DMS 273 (cell line): Measurements from ENCODE around the gene DNAH1.

ENCODE experiments used
- DNase-seq: peaks from one replicate; lab custom pipeline; 2025; ENCODE audit not compliant: unreplicated experiment; lab: John Stamatoyannopoulos, UW

DNAH1 gene

DNA sequence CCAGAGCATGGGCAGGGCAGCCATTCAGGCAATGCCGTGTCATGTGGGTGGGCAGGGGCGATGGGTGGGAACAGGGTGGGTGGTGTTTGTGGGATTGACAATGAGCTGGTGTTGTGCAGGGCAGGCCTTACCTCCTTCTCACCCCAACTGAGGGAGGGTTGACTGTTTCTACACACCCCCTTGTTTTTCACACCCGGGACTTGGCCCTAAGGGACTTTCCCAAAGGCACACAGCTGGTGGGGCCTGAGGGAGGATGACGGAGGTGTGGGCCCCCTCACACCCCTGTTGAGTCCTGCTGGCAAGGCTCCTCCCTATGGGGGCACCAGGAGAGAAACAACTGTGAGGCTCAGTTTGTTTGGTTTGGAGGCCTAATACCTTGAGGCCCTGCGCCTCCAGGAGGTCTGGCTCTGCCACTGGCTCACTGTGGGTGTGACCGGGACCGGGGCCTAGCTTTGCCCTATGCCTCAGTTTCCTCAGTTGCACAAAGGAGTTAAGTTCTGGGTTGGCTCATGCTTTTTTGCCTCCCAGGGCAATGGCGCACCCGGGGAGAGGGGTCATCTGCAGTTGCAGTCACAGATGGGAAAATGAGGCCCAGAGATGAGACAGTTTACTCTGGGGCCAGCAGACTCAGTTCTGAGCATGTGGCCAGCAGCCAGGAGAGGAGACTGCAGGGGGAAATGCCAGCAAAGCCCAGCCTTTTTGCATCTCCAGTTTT lies 5.1 kb upstream of the DNAH1 start:
- DNase-seq: no peak

DNA sequence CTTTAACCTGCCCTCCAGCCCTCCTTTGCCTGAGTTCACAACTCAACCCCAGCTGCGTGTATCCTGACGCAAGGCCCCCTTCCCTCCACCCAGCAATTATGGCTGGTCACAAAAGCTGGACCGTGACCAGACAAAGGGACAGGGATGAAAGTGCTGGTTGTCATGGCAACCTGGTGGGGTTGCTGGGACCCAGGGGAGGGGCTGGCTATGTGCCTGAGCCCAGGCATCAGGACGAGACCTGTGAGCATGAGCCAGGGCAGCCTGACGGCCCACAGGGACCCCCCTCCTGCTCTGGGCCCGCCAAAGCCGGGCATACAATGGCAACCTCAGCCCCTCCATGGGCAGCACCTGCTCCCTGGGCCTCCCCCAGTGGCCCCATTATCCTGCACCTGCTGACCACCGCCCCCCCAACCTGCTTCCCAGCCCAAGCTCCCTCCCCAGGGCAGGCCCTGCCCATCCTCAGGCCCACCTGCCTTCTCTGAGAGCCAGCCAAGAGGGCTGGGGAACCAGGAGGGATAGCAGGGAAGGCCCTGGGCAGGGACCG lies 4.5 kb upstream of the DNAH1 start:
- peak; percentile 33 for DNase-seq

DNA sequence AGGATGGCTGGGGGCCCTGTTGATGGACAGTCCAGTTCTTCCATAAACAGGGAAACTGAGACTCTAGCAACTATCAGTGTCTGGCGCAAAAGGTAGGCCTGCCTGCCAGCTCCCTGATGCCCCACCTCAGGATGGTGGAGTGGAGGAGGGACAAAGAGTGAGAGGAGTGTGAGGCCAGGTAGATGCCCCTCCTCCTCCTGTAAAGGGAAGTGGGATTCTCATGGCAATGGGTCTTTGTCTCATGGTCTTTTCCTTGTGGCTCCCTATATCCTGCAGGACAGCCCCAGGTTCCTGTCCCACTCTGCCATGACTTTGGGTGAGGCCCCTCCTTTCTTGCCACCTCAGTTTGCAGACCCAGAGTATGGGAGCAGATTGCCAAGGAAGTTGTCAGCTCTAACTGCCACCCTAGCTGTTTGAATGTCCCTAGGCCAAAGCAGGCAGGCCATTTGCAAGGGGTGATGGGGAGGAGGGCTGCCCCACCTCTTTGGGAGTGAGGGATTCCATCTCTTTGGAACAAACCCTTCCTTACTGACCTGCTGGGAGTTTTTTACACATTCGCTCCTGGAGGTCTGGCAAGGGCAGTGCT lies 2.8 kb upstream of the DNAH1 start:
- DNase-seq: no peak

DNA sequence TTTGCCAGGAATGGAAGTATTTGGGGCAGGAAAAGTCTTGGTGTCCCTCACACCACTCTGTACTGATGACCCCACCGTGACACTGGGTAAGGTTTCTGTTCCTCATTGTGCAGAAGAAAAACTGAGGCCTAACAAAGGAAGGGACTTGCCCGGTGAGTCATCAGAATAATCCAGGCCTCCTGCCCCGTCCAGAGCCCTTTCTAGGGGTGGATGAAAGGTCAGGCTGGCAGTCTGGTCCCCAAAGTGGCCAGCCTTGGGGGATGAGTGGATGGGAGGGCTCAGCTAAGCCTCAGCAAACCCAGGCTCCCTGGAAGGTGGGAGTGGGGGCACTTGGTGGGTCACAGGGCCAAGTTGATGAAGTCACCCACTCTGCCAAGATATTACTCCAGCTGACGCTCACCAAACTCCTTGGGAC lies 2.3 kb upstream of the DNAH1 start:
- DNase-seq: peak; percentile 15

DNA sequence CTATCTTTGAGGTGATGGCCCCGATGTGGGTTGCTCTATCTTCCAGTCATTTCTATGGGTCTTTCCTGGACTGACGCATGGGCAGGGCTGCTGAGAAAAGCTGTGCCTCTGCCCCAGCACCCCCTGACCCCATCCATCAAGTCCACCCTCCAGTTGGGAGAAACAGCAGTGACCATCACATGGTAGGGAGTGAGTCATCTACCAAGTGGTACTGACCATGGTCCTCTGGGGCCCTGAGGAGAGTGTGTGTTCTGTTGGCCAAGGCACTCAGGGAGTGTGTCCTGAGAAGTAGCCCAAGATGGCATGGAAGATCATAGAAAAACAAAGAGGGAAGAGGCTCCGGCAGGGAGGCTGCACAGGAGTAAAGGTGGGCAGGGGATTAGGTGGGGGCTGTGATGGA lies 1.6 kb upstream of the DNAH1 start:
- DNase-seq: no peak

DNA sequence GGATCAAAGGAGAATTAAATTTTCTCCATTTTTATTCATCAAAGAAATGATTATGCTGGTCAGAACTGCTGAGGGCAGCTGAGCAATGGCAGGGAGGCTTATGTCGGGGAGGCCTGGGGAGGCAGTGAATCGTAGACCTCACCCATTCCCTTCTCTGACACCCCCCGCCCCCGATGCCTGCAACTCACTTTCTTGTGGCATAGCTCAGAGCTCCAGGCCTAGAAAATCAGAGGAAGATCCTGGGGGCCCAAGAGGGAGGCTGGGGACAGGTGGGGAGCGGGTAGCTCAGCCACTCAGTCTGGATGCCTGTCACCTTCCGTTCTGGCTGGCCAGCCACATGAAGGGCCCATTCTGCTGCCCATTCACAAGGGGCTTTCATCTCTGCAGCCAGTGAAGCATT lies 1.1 kb upstream of the DNAH1 start:
- DNase-seq: no peak

DNA sequence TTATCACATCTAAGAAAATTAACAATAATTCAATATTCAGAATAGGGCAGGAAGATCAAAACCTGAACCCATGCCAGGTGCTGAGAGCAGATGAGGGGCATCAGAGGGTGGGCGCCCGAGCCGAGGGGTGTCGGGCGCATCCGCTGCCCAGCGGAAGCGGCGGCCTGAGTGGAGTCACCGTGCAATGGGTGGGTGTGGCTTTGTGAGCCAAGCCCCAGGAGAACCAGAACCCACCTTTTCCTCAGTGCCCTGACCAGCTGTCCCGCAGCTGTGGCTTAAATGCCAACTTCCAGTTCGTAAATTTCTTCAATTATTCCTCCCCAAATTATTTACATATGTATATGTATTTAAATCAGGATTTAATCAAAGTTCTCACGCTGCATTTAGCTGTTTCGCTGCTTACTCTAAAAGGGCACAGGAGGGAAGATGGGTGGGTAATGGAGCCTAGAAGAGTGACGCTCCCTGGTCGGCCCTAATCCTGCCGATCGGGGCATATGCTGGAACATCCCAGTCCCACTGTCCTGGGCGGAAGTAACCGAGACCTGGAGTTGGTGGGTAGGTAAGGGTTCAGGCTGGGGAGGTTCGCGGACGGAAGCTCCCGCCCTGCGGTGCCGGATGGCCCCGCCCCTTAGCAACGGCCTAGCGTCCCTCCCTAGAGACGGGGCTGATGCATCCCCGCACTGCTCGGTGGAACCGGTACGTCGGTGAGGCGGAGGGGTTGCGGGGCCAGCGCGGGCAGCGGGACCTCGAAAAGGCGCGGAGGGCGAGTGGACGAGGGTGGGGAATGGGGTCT lies 1.3 kb downstream of the DNAH1 start:
- DNase-seq: no peak

DNA sequence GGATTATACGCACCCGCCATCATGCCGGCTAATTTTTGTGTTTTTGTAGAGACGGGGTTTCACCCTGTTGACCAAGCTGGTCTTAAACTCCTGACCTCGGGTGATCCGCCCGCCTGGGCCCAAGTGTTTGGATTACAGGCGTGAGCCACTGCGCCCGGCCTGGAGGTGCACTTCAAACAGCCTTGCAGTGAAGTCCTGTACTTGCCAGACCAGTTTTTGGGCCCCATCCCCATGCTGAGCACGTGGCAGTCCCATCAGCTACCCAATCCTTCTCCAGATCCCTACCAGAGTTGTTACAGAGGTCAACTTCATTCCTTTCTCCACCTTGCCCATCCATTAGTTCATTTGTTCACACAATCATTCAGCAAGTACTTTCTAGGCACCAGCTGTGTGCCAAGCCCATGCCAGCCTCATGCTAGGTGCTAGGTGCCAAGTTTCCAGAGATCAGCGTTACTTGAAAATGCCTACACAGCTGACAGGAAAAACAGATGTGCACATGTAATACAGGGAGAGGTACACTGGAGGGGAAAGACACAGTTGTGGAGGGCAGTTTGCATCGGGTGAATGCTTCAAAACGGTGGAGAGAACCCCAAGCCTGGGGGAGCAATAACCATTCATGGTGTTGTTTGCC lies 2.2 kb downstream of the DNAH1 start:
- peak; percentile 19 for DNase-seq

DNA sequence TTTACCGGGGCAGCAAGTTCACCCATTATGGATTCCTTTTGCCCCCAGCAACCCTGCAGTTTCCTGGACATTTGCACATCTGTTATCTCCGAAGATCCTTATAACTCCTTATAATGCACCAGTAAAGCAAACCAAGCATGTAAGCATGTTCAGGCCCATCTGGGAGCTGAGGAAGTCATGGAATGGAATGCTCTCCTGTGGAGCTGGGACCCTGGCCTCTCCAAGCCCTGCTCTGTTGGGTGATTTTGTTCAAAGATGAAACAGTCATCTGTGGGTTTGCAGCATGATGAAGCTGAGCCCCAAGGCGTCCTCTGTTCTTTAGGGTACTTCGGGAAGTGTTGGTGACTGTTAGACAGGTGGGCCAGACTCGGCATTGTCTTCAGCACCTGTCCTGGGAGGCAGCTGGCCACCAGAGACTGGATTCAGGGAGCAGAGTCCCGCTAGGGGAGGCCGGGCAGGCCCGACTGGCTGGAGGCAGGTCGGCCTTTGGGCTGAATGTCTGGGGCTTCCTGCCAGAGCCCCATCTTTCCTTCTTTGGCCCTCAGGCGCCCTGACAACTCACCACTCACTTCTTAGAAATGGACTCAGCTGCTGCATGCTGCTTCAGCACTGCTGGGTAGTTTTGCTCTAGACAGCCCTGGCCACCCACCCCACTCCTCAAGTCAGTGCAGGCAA lies 3.9 kb downstream of the DNAH1 start:
- DNase-seq: no peak

DNA sequence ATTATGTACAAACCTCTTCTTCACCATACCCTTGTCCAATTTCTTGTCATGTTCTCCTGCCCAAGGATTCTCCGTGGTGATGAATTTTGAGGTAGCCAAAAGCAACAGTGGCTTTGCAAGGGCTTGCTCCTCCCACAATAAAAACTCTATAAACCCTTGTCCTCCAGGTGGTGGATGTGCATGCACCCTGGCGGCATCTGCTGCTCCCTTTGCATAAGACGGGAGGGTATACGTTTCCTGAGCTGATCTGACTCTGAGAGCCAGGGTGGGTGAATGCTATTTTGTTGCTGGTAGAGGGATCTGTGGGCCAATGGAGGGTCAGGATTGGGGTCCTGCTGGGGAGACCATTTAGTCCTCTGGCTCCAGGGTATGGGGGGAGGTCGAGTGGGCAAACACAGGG lies 5.4 kb downstream of the DNAH1 start:
- DNase-seq: peak; percentile 19

DNA sequence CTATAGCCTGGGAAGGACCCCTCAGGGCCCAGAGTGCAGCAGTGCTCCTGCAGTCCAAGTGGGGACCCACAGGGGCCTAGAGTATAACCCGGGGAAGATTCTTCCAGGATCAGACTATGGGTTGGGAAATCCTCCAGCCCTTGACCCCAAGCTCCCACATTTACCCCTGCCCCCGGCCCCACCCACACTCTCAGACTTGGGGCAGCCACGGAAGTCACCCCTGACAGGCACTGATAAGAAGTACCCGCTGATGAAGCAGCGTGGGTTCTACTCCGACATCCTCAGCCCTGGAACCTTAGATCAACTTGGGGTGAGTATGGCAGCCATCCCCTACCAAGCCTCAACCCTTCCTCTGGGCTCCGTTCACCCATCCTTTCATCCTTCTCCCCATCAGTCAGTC lies 6.3 kb downstream of the DNAH1 start:
- DNase-seq: no peak

DNA sequence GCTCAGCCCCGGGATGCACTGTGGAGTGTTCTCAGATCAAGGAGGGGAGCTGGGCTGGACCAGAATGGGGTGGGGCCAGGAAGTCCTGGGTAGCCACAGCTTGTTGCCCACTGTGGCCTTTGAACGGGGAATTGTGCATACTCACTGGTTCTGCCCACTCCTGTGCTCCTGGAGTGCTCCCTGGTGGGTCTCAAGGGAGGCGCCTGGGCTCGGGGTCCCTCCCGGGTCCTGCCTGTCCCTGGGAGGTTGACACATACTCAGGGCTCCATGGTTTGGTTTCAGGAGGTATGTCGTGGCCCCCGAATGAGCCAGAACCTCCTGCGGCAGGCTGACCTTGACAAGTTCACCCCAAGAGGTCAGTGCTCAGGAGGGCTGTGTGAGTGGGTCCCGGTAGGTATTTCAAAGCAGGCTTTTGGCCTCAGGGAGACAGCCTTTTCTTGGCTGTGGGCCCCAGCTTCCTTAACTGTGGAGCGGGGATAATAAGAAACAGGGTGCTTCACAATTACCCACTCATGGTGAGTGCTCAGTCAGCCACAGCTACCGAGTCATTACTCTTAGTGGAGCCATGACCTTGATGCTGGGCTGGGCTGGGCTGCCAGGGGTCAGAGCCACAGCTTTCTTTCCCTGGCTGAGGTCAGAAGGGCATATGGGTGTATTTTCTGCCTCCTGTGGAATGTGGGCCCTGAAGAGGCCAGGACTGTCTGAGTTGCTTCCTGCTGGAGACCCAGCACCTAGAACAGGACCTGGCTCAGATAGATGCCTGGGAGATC lies 7.6 kb downstream of the DNAH1 start:
- no peak for DNase-seq

DNA sequence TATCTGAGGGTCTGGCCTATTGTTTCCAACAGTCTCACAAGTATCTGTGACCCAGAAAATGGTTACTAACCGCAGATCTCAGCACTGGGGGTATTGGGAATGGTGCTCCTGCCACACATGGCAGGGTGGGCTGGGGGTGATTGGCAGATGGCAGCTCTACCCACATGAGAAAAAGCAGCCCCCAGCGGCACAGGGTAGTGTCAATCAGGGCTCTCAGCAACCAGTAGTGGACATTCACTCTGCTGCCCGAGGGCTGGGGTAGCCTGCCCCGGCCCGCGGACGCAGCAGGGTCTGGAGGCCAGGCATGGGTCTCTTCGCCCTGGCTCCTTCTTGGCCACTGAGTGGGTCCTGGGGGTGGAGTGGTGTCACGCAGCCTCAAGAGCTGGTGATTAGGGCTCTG lies 8.6 kb downstream of the DNAH1 start:
- DNase-seq: no peak

DNA sequence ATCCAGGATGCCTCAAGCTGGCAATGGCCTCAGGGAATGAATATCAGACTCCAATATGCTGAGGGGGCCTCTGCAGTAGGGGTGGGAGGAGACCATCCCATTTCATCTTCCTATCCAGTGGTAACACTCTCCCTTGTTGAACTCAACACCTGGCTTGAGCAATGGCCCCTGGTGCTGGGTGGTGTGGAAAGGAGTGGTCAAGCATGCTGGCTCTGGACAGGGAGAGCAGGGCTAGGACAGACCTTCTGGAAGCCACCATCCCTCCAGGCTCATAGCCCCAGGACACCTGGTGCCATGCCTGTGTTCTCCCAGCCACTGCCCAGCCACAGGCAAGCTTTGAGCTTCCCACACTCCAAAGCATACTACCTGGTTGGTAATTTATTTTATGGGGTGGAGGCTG lies 9.6 kb downstream of the DNAH1 start:
- no peak for DNase-seq

DNA sequence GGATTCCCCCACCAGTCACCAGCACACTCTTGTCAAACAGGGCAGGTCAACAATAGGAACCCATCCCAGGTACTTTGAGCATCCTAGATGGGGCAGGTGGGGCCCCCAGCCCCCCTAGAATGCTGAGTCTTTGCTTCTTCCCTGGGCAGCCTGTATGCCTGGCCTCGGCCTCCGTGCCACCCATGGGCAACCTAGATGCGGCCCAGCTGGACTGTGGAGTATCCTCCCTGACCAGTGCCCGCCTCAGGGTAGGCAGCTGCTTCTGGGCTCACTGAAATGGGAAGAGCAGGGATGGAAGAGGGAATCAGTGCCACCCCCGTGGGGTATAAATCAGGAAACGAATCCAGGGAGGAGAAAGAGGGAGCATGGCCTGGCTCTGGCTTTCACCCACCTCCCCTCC lies 10.9 kb downstream of the DNAH1 start:
- DNase-seq: no peak

DNA sequence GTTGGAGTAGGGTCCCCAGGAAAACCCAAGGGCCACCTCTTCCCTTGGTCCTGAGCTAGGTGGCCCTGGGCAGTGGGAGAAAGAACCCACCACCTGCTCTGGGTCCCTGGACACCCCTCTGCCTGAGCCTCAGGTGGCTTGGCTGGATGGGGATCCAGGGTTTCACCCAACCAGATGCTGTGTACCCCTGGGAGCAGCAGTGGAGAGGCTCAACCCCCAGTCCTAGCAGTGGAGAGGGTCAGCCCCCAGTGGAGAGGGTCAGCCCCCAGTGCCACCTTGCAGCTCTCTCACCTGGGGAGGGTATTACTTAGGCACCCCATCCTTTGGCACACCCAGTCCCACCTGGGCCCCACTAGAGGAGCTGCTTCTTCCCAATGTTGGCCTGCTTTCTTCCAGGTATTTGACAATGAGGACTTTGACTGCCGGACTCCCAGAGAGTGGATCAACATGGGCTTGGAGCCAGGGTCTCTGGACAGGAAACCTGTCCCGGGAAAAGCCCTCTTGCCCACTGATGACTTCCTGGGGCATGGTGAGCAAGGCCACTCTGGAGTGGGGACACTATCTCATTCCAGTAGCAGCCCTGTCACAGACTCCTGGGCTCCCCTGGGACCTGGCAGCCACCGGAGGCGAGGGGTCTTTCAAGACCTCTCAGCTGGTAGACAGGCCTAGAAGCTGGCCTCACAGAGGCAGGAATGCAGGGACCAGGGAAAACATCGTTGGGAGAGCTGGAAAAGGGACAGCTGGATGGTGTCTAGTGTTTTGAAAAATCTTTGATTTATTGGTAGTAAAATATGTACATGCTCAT lies 11.6 kb downstream of the DNAH1 start:
- no peak for DNase-seq

DNA sequence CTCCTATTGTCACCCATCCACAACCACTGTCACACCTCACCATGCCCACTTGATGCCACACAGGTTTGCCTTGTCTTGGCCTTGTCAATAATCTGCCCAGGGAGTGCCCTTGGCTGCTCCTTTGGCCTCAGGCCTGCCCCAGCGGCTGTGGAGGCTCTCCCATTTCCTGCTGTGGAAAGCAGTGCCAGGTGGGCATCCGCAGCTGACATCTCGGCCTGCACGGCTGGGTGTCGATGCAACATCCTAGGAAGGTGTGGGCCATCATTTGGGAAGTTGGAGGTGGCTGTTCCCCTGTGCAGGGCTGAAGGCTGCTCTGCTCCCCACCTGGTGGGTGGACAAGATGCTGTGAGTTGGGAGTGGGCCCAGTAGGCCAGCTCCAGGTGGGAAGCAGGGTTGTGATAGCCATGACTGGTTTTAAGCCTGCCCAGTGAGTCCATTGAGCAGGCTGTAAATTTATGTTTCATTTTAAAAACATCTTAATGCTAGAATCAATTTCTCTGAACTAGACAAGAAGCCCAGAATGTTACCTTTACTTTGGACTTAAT lies 12.5 kb downstream of the DNAH1 start:
- no peak for DNase-seq

DNA sequence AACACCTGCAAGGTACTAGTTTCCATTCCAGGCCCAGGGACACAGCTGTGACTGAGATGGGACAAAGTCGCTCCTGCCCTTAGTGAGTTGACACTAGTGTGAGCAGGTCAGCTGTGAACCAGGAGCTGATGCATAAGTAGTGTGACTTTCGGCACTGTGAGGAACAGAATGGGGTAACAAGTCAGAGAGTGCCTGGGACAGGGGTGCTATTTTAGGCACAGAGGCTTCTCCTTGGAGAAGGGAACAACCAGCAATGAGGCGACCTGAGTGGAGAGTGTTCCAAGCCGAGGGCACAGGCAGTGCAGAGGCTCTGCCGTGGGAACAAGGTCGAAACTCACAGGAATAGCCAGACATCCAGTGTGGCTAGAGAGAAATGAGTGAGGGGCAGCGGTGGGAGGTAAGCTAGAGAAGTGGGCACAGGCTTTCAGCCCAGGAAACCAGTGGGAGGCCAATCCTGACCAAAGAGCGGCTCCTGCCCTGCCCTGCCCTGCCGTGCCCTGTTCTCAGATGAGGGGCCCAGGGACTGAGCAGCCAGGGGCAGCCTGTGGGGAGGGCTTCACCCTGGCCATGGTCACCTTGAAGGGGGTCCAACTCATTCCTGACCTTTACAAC lies 14.2 kb downstream of the DNAH1 start:
- DNase-seq: no peak

DNA sequence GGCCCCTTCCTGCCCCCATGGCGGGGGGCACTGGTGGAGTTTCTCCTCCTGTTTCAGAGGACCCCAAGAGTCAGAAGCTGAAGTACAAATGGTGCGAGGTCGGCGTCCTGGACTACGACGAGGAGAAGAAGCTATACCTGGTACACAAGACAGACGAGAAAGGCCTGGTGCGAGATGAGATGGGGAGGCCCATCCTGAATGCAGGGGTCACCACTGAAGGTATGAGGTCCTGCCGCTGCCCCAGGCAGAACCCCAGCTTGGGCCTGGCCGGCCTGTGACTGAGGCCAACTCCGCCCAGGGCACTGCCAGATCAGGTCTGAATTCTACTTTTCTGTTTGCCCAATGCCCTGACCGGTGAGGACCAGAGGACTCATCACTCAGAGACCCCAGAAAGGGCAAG lies 15.0 kb downstream of the DNAH1 start:
- DNase-seq: no peak
